HepG2 (cell line): ENCODE data around the gene GPN1. TPM values are rescaled to one million over a fixed set of nuclear protein-coding genes. Genes with fewer than 3 reads are reported as not detected.

Experiments
- ELF3 ChIP-seq: IDR thresholded peaks from 2 replicates; pipeline ENCODE4 v1.6.1; 2016; ENCODE audit warnings: missing genetic modification reagents, missing compliant biosample characterization
- FOXC1 ChIP-seq: sonication (generic); formaldehyde crosslinking; IDR thresholded peaks from 2 replicates; pipeline ENCODE4 v1.8.0; 2022; ENCODE audit warnings: mild to moderate bottlenecking, missing genetic modification reagents, borderline replicate concordance
- GZF1 ChIP-seq: sonication (generic); formaldehyde crosslinking; IDR thresholded peaks from 2 replicates; pipeline ENCODE4 v1.5.1; 2020; ENCODE audit warnings: mild to moderate bottlenecking, missing genetic modification reagents
- LCORL ChIP-seq, 2 experiments: fragments of 450-650 bp in 1 of 2; sonication (generic) in 1 of 2; formaldehyde crosslinking in 1 of 2; IDR thresholded peaks; 2 replicates each; pipeline versions ENCODE4 v1.5.0 to v1.6.1; 2017 to 2020; ENCODE audit warnings: antibody characterized with exemption in 1 of 2, missing genetic modification reagents in 1 of 2
- MTA1 ChIP-seq: sonication (generic); formaldehyde crosslinking; IDR thresholded peaks from 2 replicates; pipeline ENCODE4 v1.4.0; 2020; ENCODE audit warnings: missing genetic modification reagents, mild to moderate bottlenecking, borderline replicate concordance
- NR1H2 ChIP-seq: sonication (generic); formaldehyde crosslinking; IDR thresholded peaks from 2 replicates; pipeline ENCODE4 v1.8.1; 2022; ENCODE audit warnings: low read depth, missing genetic modification reagents, borderline replicate concordance
- U2AF1 ChIP-seq: fragments of 200-400 bp; formaldehyde crosslinking; optimal IDR thresholded peaks from 2 replicates; pipeline ENCODE3; 2017; ENCODE audit warnings: mild to moderate bottlenecking, low read depth, low read length
- YY1 ChIP-seq: IDR thresholded peaks from 2 replicates; pipeline ENCODE4 v1.6.1; 2011; ENCODE audit warnings: low read length, low read depth, moderate library complexity, mild to moderate bottlenecking; ENCODE audit not compliant: insufficient read depth, insufficient replicate concordance
- ZBTB7B ChIP-seq: sonication (generic); formaldehyde crosslinking; IDR thresholded peaks from 2 replicates; pipeline ENCODE4 v1.4.0; 2020; ENCODE audit warnings: missing genetic modification reagents
- ZFP41 ChIP-seq: sonication (generic); formaldehyde crosslinking; IDR thresholded peaks from 2 replicates; pipeline ENCODE4 v1.4.0; 2020; ENCODE audit warnings: mild to moderate bottlenecking, missing genetic modification reagents, borderline replicate concordance
- ZKSCAN1 ChIP-seq: fragments of 150-350 bp; IDR thresholded peaks from 2 replicates; pipeline ENCODE4 v1.6.1; 2014; ENCODE audit warnings: low read length
- ZNF253 ChIP-seq: sonication (generic); formaldehyde crosslinking; IDR thresholded peaks from 2 replicates; pipeline ENCODE4 v1.8.0; 2022; ENCODE audit warnings: mild to moderate bottlenecking, missing genetic modification reagents, borderline replicate concordance
- ZNF33B ChIP-seq: sonication (generic); formaldehyde crosslinking; IDR thresholded peaks from 2 replicates; pipeline ENCODE4 v1.5.1; 2020; ENCODE audit warnings: mild to moderate bottlenecking, missing genetic modification reagents
- ZNF543 ChIP-seq: sonication (generic); formaldehyde crosslinking; IDR thresholded peaks from 2 replicates; pipeline ENCODE4 v1.4.0; 2020; ENCODE audit warnings: mild to moderate bottlenecking, missing genetic modification reagents
- ZNF724P ChIP-seq: sonication (generic); formaldehyde crosslinking; IDR thresholded peaks from 2 replicates; pipeline ENCODE4 v1.8.0; 2022; ENCODE audit warnings: missing genetic modification reagents, borderline replicate concordance
- ZNF773 ChIP-seq: sonication (generic); formaldehyde crosslinking; IDR thresholded peaks from 2 replicates; pipeline ENCODE4 v1.4.0; 2020; ENCODE audit warnings: missing genetic modification reagents, borderline replicate concordance
- polyA plus RNA-seq, 8 experiments: library from polyadenylated mRNA; depleted of rRNA in 3 of 8; stranded (reverse) in 7 of 8; unstranded in 1 of 8; fragments of >200 nt; fragmentation: Illumina TruSeq in 4 of 8; extraction: Trizol in 4 of 8; gene quantifications; 2 replicates each; pipeline versions ENCODE4 v1.2.1 to v1.2.3, GENCODE V29; 2011 to 2016; ENCODE audit warnings: low read depth in 4 of 8, missing spikeins in 1 of 8, mixed read lengths in 1 of 8; ENCODE audit not compliant: insufficient read depth in 1 of 8
- total RNA-seq, 5 experiments: library from RNA; depleted of rRNA; stranded (reverse); fragments of >200 nt; fragmentation: Illumina TruSeq; extraction: Trizol; gene quantifications; 2 replicates each; pipeline ENCODE4 v1.2.3, GENCODE V29; 2016; ENCODE audit warnings: low read depth in 1 of 5
- TF ChIP-seq, protein P1 (sequence below): sonication (generic); formaldehyde crosslinking; IDR thresholded peaks from 2 replicates; pipeline ENCODE4 v1.5.0; 2020; ENCODE audit warnings: missing genetic modification reagents, mild to moderate bottlenecking, borderline replicate concordance
- TF ChIP-seq, protein P2 (sequence below): sonication (generic); formaldehyde crosslinking; IDR thresholded peaks from 2 replicates; pipeline ENCODE4 v1.4.0; 2020; ENCODE audit warnings: low read depth, missing genetic modification reagents
- TF ChIP-seq, protein P3 (sequence below): IDR thresholded peaks from 2 replicates; pipeline ENCODE4 v1.6.1; 2016; ENCODE audit warnings: missing compliant biosample characterization, missing genetic modification reagents, borderline replicate concordance
- TF ChIP-seq, protein P4 (sequence below): fragments of 450-650 bp; IDR thresholded peaks from 2 replicates; pipeline ENCODE4 v1.6.1; 2017

Gene GPN1
- total and polyA plus RNA-seq, 2 of the 13 experiments (the other 11 are each of a cell fraction or from before 2014, with no cell fraction given) = 54.5 to 62.7 TPM

DNA sequence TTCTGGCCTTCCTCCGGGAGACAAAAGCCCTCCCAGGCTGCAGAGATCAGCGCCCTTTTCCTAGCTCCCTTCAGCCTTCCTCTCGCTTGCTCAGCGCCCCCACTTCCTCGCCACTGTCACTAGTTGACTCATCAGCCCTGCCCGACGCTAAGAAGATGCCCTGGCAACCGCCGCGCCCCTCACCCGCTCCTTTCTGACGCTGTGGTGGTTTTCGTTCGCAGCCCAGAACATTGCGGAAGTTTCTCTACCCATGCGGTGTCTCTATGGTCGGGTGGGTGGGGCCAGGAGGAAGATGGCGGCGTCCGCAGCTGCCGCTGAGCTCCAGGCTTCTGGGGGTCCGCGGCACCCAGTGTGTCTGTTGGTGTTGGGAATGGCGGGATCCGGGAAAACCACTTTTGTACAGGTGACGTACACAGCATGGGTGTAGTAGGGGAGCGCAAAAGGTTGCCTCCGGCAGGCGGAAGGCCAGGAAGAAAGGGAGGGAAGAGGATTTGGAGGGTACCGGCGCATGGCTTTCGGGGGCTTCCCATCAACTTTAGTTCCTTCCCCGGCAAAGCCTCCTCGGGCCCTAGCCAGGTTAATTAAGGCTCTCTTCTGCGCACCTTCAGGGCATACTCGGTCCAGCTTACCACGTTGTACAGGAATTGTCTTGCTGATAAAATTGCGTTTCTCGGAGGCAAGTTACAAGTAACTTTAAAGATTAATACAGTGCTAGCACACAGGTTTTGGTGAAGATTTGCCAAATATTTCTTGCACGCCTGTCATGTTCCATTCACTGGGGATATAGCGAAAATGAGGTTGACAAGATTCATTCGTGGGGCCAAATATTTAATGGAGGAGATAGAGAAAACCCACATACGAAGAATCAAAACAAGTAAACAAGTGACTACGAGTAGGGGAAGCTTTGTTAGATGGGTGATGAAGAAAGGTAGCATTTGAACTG lies at the start of gene GPN1, which contains the start of gene CCDC121 (continued):
- TF ChIP-seq, protein P1, sequence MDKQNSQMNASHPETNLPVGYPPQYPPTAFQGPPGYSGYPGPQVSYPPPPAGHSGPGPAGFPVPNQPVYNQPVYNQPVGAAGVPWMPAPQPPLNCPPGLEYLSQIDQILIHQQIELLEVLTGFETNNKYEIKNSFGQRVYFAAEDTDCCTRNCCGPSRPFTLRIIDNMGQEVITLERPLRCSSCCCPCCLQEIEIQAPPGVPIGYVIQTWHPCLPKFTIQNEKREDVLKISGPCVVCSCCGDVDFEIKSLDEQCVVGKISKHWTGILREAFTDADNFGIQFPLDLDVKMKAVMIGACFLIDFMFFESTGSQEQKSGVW (CRISPR knock-in tag) = no peak; the same call in 1 of the 2 replicates
- peak; percentile 89; the same call in 1 of the 2 replicates for TF ChIP-seq ZFP41
- peak; percentile 34; the same call in 1 of the 2 replicates for TF ChIP-seq ZNF724P (CRISPR knock-in tag)
- peak; percentile 94 for TF ChIP-seq ZNF33B (CRISPR knock-in tag)
- peak; percentile 86 for TF ChIP-seq U2AF1
- no peak for TF ChIP-seq ZNF253
- peak; percentile 94 for TF ChIP-seq ELF3 (CRISPR knock-in tag)
- peak; percentile 91 for TF ChIP-seq ZBTB7B (CRISPR knock-in tag)
- no peak; the same call in 1 of the 2 replicates for TF ChIP-seq ZNF773 (CRISPR knock-in tag)
- 0 out of 2 replicates have a peak, but pooled peaks have one; percentile 35 for TF ChIP-seq NR1H2 (CRISPR knock-in tag)
- TF ChIP-seq ZNF543 = peak; percentile 52; the same call in 1 of the 2 replicates
- TF ChIP-seq GZF1 (CRISPR knock-in tag) = 0 out of 2 replicates have a peak, but pooled peaks have one; percentile 32
- TF ChIP-seq, protein P2, sequence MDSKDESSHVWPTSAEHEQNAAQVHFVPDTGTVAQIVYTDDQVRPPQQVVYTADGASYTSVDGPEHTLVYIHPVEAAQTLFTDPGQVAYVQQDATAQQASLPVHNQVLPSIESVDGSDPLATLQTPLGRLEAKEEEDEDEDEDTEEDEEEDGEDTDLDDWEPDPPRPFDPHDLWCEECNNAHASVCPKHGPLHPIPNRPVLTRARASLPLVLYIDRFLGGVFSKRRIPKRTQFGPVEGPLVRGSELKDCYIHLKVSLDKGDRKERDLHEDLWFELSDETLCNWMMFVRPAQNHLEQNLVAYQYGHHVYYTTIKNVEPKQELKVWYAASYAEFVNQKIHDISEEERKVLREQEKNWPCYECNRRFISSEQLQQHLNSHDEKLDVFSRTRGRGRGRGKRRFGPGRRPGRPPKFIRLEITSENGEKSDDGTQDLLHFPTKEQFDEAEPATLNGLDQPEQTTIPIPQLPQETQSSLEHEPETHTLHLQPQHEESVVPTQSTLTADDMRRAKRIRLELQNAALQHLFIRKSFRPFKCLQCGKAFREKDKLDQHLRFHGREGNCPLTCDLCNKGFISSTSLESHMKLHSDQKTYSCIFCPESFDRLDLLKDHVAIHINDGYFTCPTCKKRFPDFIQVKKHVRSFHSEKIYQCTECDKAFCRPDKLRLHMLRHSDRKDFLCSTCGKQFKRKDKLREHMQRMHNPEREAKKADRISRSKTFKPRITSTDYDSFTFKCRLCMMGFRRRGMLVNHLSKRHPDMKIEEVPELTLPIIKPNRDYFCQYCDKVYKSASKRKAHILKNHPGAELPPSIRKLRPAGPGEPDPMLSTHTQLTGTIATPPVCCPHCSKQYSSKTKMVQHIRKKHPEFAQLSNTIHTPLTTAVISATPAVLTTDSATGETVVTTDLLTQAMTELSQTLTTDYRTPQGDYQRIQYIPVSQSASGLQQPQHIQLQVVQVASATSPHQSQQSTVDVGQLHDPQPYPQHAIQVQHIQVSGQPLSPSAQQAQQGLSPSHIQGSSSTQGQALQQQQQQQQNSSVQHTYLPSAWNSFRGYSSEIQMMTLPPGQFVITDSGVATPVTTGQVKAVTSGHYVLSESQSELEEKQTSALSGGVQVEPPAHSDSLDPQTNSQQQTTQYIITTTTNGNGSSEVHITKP (CRISPR knock-in tag) = no peak
- no peak; the same call in 1 of the 2 replicates for TF ChIP-seq FOXC1
- TF ChIP-seq, protein P3, sequence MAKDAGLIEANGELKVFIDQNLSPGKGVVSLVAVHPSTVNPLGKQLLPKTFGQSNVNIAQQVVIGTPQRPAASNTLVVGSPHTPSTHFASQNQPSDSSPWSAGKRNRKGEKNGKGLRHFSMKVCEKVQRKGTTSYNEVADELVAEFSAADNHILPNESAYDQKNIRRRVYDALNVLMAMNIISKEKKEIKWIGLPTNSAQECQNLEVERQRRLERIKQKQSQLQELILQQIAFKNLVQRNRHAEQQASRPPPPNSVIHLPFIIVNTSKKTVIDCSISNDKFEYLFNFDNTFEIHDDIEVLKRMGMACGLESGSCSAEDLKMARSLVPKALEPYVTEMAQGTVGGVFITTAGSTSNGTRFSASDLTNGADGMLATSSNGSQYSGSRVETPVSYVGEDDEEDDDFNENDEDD = peak; percentile 73; the same call in 1 of the 2 replicates
- TF ChIP-seq, protein P4, sequence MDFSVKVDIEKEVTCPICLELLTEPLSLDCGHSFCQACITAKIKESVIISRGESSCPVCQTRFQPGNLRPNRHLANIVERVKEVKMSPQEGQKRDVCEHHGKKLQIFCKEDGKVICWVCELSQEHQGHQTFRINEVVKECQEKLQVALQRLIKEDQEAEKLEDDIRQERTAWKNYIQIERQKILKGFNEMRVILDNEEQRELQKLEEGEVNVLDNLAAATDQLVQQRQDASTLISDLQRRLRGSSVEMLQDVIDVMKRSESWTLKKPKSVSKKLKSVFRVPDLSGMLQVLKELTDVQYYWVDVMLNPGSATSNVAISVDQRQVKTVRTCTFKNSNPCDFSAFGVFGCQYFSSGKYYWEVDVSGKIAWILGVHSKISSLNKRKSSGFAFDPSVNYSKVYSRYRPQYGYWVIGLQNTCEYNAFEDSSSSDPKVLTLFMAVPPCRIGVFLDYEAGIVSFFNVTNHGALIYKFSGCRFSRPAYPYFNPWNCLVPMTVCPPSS = no peak
- TF ChIP-seq MTA1 (CRISPR knock-in tag) = peak; percentile 88
- TF ChIP-seq LCORL (IDR thresholded peaks at IDR 0.05) = no peak
- peak; percentile 22; the same call in 1 of the 2 replicates for TF ChIP-seq LCORL (CRISPR knock-in tag; IDR thresholded peaks at IDR 0.05)
- peak; percentile 80; the same call in 1 of the 2 replicates for TF ChIP-seq ZKSCAN1
- peak; percentile 99 for TF ChIP-seq YY1
